RWPE2 (cell line): ENCODE measurements around the gene CEP41.

Source experiments
- ATAC-seq: fragments of 200-7000 bp; cut with Tn5 transposase; 3 replicates; pipeline ENCODE4 v1.9.1; 2021; ENCODE audit warnings: low read depth
- DNase-seq: peaks from one replicate; pipeline ENCODE4 v3.0.0-alpha.2; 2020; ENCODE audit warnings: low spot score
- H3K27ac ChIP-seq: fragments of 450-650 bp; 2 replicates; pipeline ENCODE4 v1.5.1; 2017; ENCODE audit warnings: mild to moderate bottlenecking; ENCODE audit not compliant: poor library complexity, severe bottlenecking
- H3K27me3 ChIP-seq: fragments of 250-450 bp; sonication (Bioruptor Pico); 2 replicates; pipeline ENCODE4 v1.5.1; 2021; ENCODE audit warnings: mild to moderate bottlenecking, moderate library complexity; ENCODE audit not compliant: insufficient read depth, poor library complexity, severe bottlenecking
- H3K36me3 ChIP-seq: fragments of 250-450 bp; sonication (Bioruptor Pico); 2 replicates; pipeline ENCODE4 v1.5.1; 2020; ENCODE audit warnings: low read depth, mild to moderate bottlenecking, moderate library complexity
- H3K4me1 ChIP-seq: fragments of 250-450 bp; sonication (Bioruptor Pico); 2 replicates; pipeline ENCODE4 v1.5.1; 2021; ENCODE audit warnings: mild to moderate bottlenecking, moderate library complexity; ENCODE audit not compliant: insufficient read depth, poor library complexity, severe bottlenecking
- H3K4me3 ChIP-seq: fragments of 250-450 bp; sonication (Bioruptor Pico); 2 replicates; pipeline ENCODE4 v1.5.1; 2021; ENCODE audit warnings: mild to moderate bottlenecking, moderate library complexity; ENCODE audit not compliant: severe bottlenecking
- H3K9me3 ChIP-seq: fragments of 250-450 bp; sonication (Bioruptor Pico); 2 replicates; pipeline ENCODE4 v1.5.1; 2021; ENCODE audit warnings: mild to moderate bottlenecking, moderate library complexity; ENCODE audit not compliant: severe bottlenecking
- CTCF ChIP-seq: fragments of 450-650 bp; IDR thresholded peaks from one replicate; pipeline ENCODE4 v1.5.1; 2017; ENCODE audit warnings: mild to moderate bottlenecking, moderate library complexity; ENCODE audit not compliant: poor library complexity, severe bottlenecking

The CEP41 gene

GRCh38 chr7:130393841-130394411 is 46.9 kb downstream of the CEP41 start:
- no peak overlapping the region for H3K4me3 ChIP-seq
- H3K36me3 ChIP-seq: no peaks in the 10 kb centered on the region
- ATAC-seq (no peak), DNase-seq (no peak)
- TF ChIP-seq CTCF: no peak
- H3K27ac ChIP-seq: no peak overlapping the region
- no peaks in the 10 kb centered on the region for H3K9me3 ChIP-seq
- H3K27me3 ChIP-seq: no peaks in the 10 kb centered on the region
- H3K4me1 ChIP-seq: no peaks in the 10 kb centered on the region

GRCh38 chr7:130393101-130393561 is 47.7 kb downstream of the CEP41 start:
- H3K4me1 ChIP-seq: no peaks in the 10 kb centered on the region
- no peak for DNase-seq
- ATAC-seq: no peak
- H3K27me3 ChIP-seq: no peaks in the 10 kb centered on the region
- H3K4me3 ChIP-seq: no peak overlapping the region
- no peak for TF ChIP-seq CTCF
- no peaks in the 10 kb centered on the region for H3K36me3 ChIP-seq
- no peaks in the 10 kb centered on the region for H3K9me3 ChIP-seq
- no peak overlapping the region for H3K27ac ChIP-seq

GRCh38 chr7:130390486-130390885 is 50.3 kb downstream of the CEP41 start:
- Histone ChIP-seq H3K4me3 (no peak overlapping the region), H3K4me1 (no peaks in the 10 kb centered on the region), H3K9me3 (no peaks in the 10 kb centered on the region), H3K27ac (no peak overlapping the region), H3K27me3 (no peaks in the 10 kb centered on the region), H3K36me3 (no peaks in the 10 kb centered on the region)
- no peak for TF ChIP-seq CTCF
- DNase-seq: no peak
- no peak for ATAC-seq

- DNase-seq (no peak), ATAC-seq (no peak)
- Histone ChIP-seq H3K9me3 (no peaks in the 10 kb centered on the region), H3K27me3 (no peaks in the 10 kb centered on the region), H3K4me3 (no peak overlapping the region), H3K4me1 (no peaks in the 10 kb centered on the region), H3K36me3 (no peaks in the 10 kb centered on the region), H3K27ac (no peak overlapping the region)
- no peak for TF ChIP-seq CTCF
Measured at GRCh38 chr7:130388671-130389070, 52.1 kb downstream of the CEP41 start.

GRCh38 chr7:130387628-130388403 is 53.0 kb downstream of the CEP41 start:
- ATAC-seq: no peak
- Histone ChIP-seq H3K27me3 (no peaks in the 10 kb centered on the region), H3K4me3 (no peak overlapping the region), H3K36me3 (no peaks in the 10 kb centered on the region), H3K4me1 (no peaks in the 10 kb centered on the region), H3K9me3 (no peaks in the 10 kb centered on the region), H3K27ac (no peak overlapping the region)
- DNase-seq: no peak
- TF ChIP-seq CTCF: no peak
